Measurements from ENCODE around the gene PRIM1.

DNA sequence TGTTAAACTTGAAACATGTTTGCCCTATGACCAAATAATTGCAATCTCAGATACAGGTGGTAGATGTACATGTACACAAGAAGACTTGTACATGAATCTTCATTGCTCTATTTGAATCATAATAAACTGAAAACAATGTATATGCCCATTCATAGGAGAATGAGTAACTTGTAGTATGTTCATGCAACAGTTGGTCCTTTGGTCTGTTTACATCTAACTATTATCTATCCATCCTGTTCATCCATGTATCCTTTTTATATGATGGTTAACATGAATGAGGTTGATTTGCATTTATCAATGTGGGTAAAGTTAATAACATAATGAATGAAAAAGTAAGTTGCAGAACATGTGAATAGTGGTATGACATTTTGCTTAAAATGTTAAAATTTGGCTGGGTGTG lies 48.1 kb upstream of the PRIM1 start:
- TF ChIP-seq, protein P1, sequence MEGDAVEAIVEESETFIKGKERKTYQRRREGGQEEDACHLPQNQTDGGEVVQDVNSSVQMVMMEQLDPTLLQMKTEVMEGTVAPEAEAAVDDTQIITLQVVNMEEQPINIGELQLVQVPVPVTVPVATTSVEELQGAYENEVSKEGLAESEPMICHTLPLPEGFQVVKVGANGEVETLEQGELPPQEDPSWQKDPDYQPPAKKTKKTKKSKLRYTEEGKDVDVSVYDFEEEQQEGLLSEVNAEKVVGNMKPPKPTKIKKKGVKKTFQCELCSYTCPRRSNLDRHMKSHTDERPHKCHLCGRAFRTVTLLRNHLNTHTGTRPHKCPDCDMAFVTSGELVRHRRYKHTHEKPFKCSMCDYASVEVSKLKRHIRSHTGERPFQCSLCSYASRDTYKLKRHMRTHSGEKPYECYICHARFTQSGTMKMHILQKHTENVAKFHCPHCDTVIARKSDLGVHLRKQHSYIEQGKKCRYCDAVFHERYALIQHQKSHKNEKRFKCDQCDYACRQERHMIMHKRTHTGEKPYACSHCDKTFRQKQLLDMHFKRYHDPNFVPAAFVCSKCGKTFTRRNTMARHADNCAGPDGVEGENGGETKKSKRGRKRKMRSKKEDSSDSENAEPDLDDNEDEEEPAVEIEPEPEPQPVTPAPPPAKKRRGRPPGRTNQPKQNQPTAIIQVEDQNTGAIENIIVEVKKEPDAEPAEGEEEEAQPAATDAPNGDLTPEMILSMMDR (IDR thresholded peaks at IDR 0.05) = no peak
- no peak for TF ChIP-seq POLR2A (IDR thresholded peaks at IDR 0.05)
